Subcutaneous adipose tissue (tissue), 4 donors: ENCODE data around the gene GRPEL1. TPM values are rescaled to one million over a fixed set of nuclear protein-coding genes. Genes with fewer than 3 reads are reported as not detected.

ENCODE experiments used
- total RNA-seq, 4 donors: library from RNA; depleted of rRNA; stranded (reverse); fragments of >200 nt; gene quantifications; one replicate each; pipeline ENCODE4 v1.1.0, GENCODE V29; 2016
- TF ChIP-seq, protein P1 (sequence below): fragments of 450-650 bp; IDR thresholded peaks from one replicate; pipeline ENCODE4 v1.5.1; 2016; ENCODE audit warnings: low read depth, mild to moderate bottlenecking, control low read depth, antibody characterized with exemption, moderate library complexity

The GRPEL1 gene
- total RNA-seq, 4 donors from 2014 or later, result 15.0 to 21.4 (median 19.5) TPM

DNA sequence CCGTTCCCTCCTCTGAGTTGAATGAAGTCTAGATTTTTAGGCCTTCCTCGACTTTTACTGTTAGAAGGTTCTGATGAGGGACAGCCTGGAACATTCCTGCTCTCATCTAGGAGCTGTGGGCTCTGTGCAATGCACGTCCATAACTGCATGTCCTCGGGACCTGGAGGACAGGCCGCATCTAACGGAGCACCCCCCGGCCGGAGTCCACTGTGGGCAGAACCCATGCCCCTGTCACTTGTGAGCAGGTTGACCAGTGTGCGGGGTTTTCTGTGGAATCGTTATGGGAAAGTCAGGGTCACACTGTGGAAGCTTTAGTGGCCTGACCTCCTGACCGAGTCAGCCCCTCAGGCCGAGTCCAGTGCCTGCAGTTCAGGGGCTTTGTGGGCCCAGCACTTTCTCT lies 44.0 kb downstream of the GRPEL1 start:
- TF ChIP-seq, protein P1, sequence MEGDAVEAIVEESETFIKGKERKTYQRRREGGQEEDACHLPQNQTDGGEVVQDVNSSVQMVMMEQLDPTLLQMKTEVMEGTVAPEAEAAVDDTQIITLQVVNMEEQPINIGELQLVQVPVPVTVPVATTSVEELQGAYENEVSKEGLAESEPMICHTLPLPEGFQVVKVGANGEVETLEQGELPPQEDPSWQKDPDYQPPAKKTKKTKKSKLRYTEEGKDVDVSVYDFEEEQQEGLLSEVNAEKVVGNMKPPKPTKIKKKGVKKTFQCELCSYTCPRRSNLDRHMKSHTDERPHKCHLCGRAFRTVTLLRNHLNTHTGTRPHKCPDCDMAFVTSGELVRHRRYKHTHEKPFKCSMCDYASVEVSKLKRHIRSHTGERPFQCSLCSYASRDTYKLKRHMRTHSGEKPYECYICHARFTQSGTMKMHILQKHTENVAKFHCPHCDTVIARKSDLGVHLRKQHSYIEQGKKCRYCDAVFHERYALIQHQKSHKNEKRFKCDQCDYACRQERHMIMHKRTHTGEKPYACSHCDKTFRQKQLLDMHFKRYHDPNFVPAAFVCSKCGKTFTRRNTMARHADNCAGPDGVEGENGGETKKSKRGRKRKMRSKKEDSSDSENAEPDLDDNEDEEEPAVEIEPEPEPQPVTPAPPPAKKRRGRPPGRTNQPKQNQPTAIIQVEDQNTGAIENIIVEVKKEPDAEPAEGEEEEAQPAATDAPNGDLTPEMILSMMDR, result no peak

DNA sequence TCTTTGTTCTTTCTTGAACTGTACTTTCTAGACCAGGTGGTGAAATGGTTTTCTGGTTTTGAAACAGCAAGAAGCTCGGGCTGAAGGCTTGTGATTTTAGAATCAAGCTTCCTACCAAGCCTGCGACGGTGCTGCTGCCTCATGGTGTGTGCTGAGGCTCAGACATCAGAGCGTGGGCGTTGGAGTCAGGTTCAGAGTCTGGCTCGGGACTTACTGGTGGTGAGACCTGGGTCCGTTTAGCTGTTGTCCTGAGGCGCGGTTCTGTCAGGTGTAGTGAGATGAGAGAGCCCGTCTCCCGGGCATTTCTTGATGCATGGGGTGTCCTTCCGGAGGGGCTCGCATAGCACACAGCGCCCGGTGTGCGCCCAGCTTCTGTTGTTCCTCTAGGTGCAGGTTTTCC lies 44.4 kb downstream of the GRPEL1 start:
- TF ChIP-seq, protein P1, result no peak

DNA sequence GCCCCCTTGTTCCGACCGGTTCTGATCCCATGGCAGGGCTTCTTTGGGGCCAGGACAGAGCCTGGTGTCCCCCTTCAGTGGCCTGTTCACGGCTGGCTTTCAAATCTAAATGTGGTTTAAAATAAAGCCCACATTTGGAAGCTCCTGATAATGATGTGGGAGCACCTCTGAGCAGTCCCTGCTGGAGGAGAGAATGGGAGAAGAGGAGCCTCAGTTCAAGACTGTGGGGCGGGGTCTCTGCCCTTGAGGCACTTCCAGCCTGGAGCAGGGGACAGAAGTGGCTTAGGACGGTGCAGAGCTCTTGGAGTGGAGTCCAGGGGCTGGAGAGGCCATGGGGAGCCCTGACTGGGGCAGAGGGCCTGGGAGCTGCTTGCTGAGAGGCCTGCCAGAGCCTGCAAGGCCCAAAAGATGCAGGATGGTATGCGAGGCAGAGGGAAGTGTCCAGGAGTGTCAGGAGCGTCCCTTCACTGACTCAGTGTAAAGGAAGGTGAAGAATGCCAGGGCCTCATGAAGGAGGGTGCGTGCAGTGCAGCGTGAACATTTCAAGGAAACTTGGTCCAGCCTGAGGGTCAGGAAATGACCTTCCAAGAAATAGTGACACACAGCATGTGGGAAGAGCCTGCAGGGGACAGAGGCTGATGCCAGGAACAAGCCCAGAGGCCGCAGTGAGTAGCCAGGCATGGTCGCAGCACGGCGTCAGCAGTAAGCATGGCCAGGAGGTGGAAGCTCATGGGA lies 45.8 kb downstream of the GRPEL1 start:
- TF ChIP-seq, protein P1, result no peak

DNA sequence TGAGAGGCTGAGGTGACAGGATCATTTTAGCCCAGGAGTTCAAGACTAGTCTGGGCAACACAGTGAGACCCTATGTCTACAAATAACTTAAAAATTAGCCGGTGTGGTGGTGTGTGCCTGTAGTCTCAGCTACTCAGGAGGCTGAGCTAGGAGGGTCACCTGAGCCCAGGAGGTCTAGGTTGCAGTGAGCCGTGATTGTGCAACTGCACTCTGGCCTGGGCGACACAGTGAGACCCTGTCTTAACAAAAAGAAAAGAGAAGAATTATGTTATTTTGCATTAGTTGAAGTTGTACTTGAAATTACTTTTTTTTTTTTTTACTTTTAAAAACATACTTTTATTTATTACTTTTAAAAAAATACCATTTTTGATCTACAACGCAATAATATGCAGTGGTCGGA lies 46.5 kb downstream of the GRPEL1 start:
- TF ChIP-seq, protein P1, result no peak

DNA sequence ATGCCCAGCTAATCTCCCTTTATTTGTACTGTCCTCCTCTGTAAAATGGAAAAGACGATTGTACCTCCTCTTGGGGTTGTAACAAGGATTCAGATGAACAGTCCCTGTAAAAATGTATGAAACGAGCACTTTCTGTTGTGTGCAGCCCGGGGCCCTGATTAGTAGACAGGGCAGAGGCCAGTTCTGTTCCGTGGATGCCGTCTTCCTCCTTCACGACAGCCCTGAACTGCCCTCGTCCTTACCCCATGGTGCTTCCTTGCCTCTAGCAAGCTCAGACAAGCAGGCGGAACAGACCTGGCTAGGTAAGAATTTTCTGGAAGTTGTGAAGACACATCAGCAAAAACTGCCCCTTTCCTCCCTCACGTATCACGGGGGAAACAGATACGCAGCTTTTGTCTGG lies 47.0 kb downstream of the GRPEL1 start:
- TF ChIP-seq, protein P1, result no peak

DNA sequence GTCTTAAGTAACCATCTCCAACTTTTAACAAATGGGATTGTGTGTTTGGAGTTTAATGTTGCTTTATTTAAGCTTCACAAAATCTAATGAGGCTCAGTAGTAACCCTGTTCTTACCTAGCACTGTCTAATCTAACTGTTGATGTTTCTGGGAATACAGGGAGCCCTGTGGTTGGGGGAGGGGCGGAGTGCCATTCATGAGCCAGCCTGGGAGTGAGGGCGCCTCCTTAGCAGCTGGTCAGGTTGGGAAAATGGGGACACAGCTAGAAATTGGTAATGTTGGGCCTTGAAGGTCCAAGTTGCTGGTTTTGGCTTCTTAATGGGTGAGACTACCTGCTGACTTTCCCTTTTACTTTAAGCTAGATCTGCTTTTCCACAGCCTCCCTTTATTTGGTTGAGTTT lies 47.6 kb downstream of the GRPEL1 start:
- TF ChIP-seq, protein P1, result no peak

DNA sequence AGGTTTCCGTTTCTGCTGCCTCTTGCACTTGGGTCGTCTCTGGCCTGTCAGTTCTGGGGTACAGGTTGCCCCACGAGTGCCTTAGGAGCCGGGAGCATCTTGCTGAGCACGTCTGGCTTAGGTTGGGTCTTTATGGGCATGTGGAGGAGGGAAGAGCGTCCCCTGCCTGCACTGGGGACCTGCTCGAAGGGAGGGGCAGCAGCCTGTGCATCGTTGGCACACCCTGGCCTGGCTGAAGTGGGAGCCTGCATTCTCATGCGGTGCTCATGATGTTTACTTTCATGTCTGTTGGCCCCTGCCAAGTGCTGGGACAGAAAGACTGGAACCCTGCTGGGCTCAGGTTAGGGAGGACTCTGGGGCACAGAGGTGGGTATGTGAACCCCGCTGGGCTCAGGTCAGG lies 48.5 kb downstream of the GRPEL1 start:
- TF ChIP-seq, protein P1, result no peak
